GM12878 (cell line): Measurements from ENCODE around the gene MAP3K4. TPM values are rescaled to one million over a fixed set of nuclear protein-coding genes. Genes with fewer than 3 reads are reported as not detected.

Experiments used
- ATAC-seq: fragments of 200-7000 bp; cut with Tn5 transposase; 3 replicates; pipeline ENCODE4 v1.9.1; 2020; ENCODE audit warnings: mild to moderate bottlenecking, moderate library complexity
- BruUV-seq: library from RNA; stranded (reverse); fragments of 400-500 nt; replicated peaks from 2 replicates; lab custom pipeline; 2021; lab: Mats Ljungman, UMichigan
- CTCF ChIA-PET: fragments of 300-600 bp; sonication (Branson Sonifier 250); formaldehyde crosslinking; extraction: SDS; loops from one replicate; lab custom pipeline; 2021; ENCODE audit warnings: inconsistent platforms; lab: Yijun Ruan, JAX
- POLR2A ChIA-PET: fragments of 350-600 bp; formaldehyde crosslinking; extraction: SDS; loops from one replicate; lab custom pipeline; 2021; ENCODE audit warnings: inconsistent platforms; lab: Charles Lee
- RAD21 ChIA-PET: fragments of 300-600 bp; sonication (Branson Sonifier 250); formaldehyde crosslinking; loops from one replicate; lab custom pipeline; 2023; ENCODE audit warnings: antibody characterized with exemption; ENCODE audit not compliant: unreplicated experiment; lab: Charles Lee
- SMC1A ChIA-PET: fragments of 300-600 bp; sonication (Branson Sonifier 250); formaldehyde crosslinking; loops from one replicate; lab custom pipeline; 2023; ENCODE audit not compliant: unreplicated experiment, uncharacterized antibody; lab: Charles Lee
- DNase-seq: peaks from one replicate; pipeline ENCODE4 v3.0.0-alpha.2; 2011; ENCODE audit warnings: low read depth, low spot score
- FAIRE-seq: peaks from 3 replicates; lab custom pipeline; 2011; peaks lifted over from hg19 to GRCh38; lab: Jason Lieb, UNC
- H2AFZ ChIP-seq: 2 replicates; pipeline ENCODE4 v1.6.0; 2011; ENCODE audit warnings: low read depth, low read length, control low read depth; ENCODE audit not compliant: control insufficient read depth
- H3K27ac ChIP-seq: 2 replicates; pipeline ENCODE4 v1.5.1; 2011; ENCODE audit warnings: control low read depth; ENCODE audit not compliant: control insufficient read depth, insufficient read depth
- H3K27me3 ChIP-seq, 2 experiments: replicated peaks in 1 of 2; 2 replicates each; pipeline versions ENCODE4 v1.6.0 to v1.6.1; 2011; ENCODE audit warnings: low read length in 1 of 2; ENCODE audit not compliant: control insufficient read depth in 2 of 2, insufficient read depth in 2 of 2
- H3K36me3 ChIP-seq, 2 experiments: 2 replicates each; pipeline ENCODE4 v1.5.1; 2011; ENCODE audit warnings: low read length in 1 of 2; ENCODE audit not compliant: control insufficient read depth in 2 of 2, insufficient read depth in 2 of 2
- H3K4me1 ChIP-seq: 2 replicates; pipeline ENCODE4 v1.6.1; 2011; ENCODE audit warnings: mild to moderate bottlenecking, low read length, moderate library complexity, mixed read lengths; ENCODE audit not compliant: control insufficient read depth, insufficient read depth
- H3K4me2 ChIP-seq: 2 replicates; pipeline ENCODE4 v1.6.0; 2011; ENCODE audit warnings: control low read depth; ENCODE audit not compliant: control insufficient read depth, insufficient read depth
- H3K4me3 ChIP-seq: fragments of 200-600 bp; sonication (generic); 2 replicates; pipeline ENCODE4 v1.5.1; 2016
- H3K79me2 ChIP-seq: 2 replicates; pipeline ENCODE4 v1.6.0; 2011; ENCODE audit warnings: low read length; ENCODE audit not compliant: control insufficient read depth, insufficient read depth
- H3K9ac ChIP-seq: 2 replicates; pipeline ENCODE4 v1.8.0; 2011; ENCODE audit warnings: low read length, control low read depth, mixed read lengths; ENCODE audit not compliant: control insufficient read depth, insufficient read depth
- H3K9me3 ChIP-seq: replicated peaks from 3 replicates; pipeline ENCODE4 v1.5.1; 2011; ENCODE audit warnings: mild to moderate bottlenecking, low read length; ENCODE audit not compliant: control insufficient read depth, insufficient read depth
- H4K20me1 ChIP-seq: 2 replicates; pipeline ENCODE4 v1.6.0; 2011; ENCODE audit not compliant: control insufficient read depth, insufficient read depth
- JUNB ChIP-seq: IDR thresholded peaks from 2 replicates; pipeline ENCODE4 v1.6.1; 2016; ENCODE audit warnings: antibody characterized with exemption, mild to moderate bottlenecking
- KAT2A ChIP-seq: conservative IDR thresholded peaks from 2 replicates; pipeline ENCODE4 v1.6.1; 2011; ENCODE audit warnings: low read depth, low read length; ENCODE audit not compliant: control insufficient read depth
- MYB ChIP-seq: fragments of 150-350 bp; IDR thresholded peaks from 2 replicates; pipeline ENCODE4 v1.6.1; 2014; ENCODE audit warnings: mild to moderate bottlenecking, low read depth, low read length, borderline replicate concordance
- NR2C2 ChIP-seq: IDR thresholded peaks from 2 replicates; pipeline ENCODE4 v1.6.1; 2011; ENCODE audit warnings: borderline replicate concordance, low read depth; ENCODE audit not compliant: control insufficient read depth, insufficient read length
- REST ChIP-seq: IDR thresholded peaks from 2 replicates; pipeline ENCODE4 v1.6.1; 2012; ENCODE audit warnings: mild to moderate bottlenecking, low read depth, low read length
- SKIL ChIP-seq: fragments of 450-650 bp; IDR thresholded peaks from 2 replicates; pipeline ENCODE4 v1.6.1; 2017; ENCODE audit warnings: mild to moderate bottlenecking, low read depth, inconsistent platforms; ENCODE audit not compliant: poor library complexity, severe bottlenecking
- SMC3 ChIP-seq: IDR thresholded peaks from 2 replicates; pipeline ENCODE4 v1.6.1; 2011; ENCODE audit warnings: low read length, improper control_type of control experiment, borderline replicate concordance
- TCF12 ChIP-seq: IDR thresholded peaks from 2 replicates; pipeline ENCODE4 v1.6.1; 2011; ENCODE audit warnings: low read depth, mild to moderate bottlenecking, low read length
- WGBS: methylation state at CpG from one replicate; pipeline ENCODE4 v1.1.6; 2016; ENCODE audit warnings: low lambda C conversion rate; ENCODE audit not compliant: insufficient replicate concordance, insufficient coverage; ENCODE audit errors: missing lambda C conversion rate; 5-methylcytosine and 5-hydroxymethylcytosine counted together
- in situ Hi-C: fragments of 300-500 bp; cut with MboI; formaldehyde crosslinking; loops from 9 replicates; pipeline ENCODE4 v1.14.3; 2018; ENCODE audit warnings: mixed read lengths
- intact Hi-C: fragments of 100-400 bp; cut with micrococcal nuclease; formaldehyde crosslinking; loops from one replicate; pipeline ENCODE4 v1.14.2; 2022; ENCODE audit not compliant: unreplicated experiment
- polyA plus RNA-seq, 11 experiments: library from polyadenylated mRNA; depleted of rRNA in 4 of 11; unstranded in 6 of 11; stranded (reverse) in 5 of 11; fragments of >200 nt; fragmentation: Nextera tagmentation in 4 of 11; fragmentation: Illumina TruSeq in 1 of 11; extraction: Ambion mirVana in 4 of 11; extraction: Trizol in 1 of 11; gene quantifications; 1 replicate in 1 of 11; 2 replicates in 10 of 11; pipeline versions ENCODE4 v1.2.1 to v1.2.3, GENCODE V29; 2011 to 2016; ENCODE audit warnings: inconsistent platforms in 2 of 11, missing spikeins in 2 of 11, low read depth in 1 of 11
- total RNA-seq, 4 experiments: library from RNA; depleted of rRNA in 3 of 4; stranded (reverse); fragments of >200 nt in 3 of 4; fragmentation: Illumina TruSeq in 1 of 4; extraction: Trizol in 1 of 4; gene quantifications; 2 replicates each; pipeline versions ENCODE4 v1.2.1 to v1.2.3, GENCODE V29; 2013 to 2021

MAP3K4 gene
- total and polyA plus RNA-seq, 10 of the 15 experiments (the other 5 are each of a cell fraction or from before 2014, with no cell fraction given), result 14.0 to 44.5 (median 23.1) TPM

- no peak for TF ChIP-seq REST
- no peak for TF ChIP-seq MYB
- no peak for TF ChIP-seq JUNB
Measured at GRCh38 chr6:161161889-161162624, 170.5 kb downstream of the MAP3K4 start (continued).

DNA sequence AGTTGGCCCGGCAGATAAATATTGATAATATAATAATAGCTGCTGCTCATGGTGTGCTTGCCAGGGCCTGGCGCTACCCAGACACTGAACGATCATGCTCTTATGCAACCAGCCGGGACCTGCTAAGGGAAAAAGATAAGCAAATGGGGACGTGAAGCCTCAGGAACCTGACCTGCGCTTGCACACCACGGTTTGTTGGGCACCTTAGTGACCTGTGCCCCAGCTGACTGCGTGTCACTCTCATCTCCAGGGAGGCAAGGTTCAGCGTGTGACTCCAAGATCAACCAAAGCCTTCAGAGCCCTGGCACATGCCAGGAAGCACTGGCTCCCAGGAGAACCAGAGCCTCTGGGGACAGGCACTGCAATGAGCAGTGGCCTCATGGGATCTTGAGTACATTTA lies 171.2 kb downstream of the MAP3K4 start:
- RAD21 ChIA-PET, result no interaction called here
- H3K79me2 ChIP-seq, result no peaks in the 10 kb centered on the region
- in situ Hi-C loops (no loop called here), intact Hi-C loops (no loop called here)
- SMC1A ChIA-PET, result no interaction called here
- H3K27ac ChIP-seq, result no peak overlapping the region
- H3K9ac ChIP-seq, result no peak overlapping the region
- H3K4me3 ChIP-seq, result no peak overlapping the region
- FAIRE-seq (no peak), ATAC-seq (no peak), DNase-seq (no peak)
- H3K9me3 ChIP-seq, result no peaks in the 10 kb centered on the region
- POLR2A ChIA-PET, result no interaction called here
- no peak overlapping the region for H2AFZ ChIP-seq
- no TSS peak for BruUV-seq
- no peaks in the 10 kb centered on the region for H3K36me3 ChIP-seq
- 50% methylated on average over 9 of the region's 9 CpGs for WGBS
- H3K4me1 ChIP-seq, result no peaks in the 10 kb centered on the region
- TF ChIP-seq KAT2A (no peak), TCF12 (no peak), SKIL (no peak), NR2C2 (no peak), SMC3 (no peak)
- no peak overlapping the region for H3K4me2 ChIP-seq
- CTCF ChIA-PET, result interaction anchor here (0.6 kb wide), 1 partner anchor 134 kb away, joined by 3 read pairs; no protein-coding TSS in a partner anchor
- H4K20me1 ChIP-seq, result no peaks in the 10 kb centered on the region
- H3K27me3 ChIP-seq, result no peaks in the 10 kb centered on the region; a peak in 1 of 4 replicates
